ENCODE results near the gene TBC1D2B.

Gene TBC1D2B

DNA sequence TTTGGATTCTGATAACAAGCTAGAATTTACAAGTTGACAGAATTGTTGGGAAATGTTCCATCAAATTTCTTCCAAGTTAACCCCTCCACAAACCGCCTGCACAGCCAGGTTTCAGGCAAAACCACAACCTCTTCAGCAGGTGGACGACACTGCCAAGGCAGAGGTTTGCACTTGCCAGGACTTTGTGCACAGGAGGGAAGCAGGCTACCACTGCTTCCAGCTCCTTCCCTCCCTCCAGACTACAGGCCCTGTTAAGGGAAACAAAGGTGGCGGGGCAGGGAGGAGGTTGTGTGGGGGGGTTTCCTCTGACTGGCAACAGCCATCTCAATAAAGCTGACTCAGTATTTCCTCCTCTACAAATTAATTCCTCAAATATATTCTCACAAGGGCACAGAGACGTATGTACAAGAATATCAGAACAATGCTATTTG is 42.2 kb downstream of the TBC1D2B start:
- Mint-ChIP-seq H3K4me1 (ENCODE audit: low read depth) (peaks cover 81% of the 10 kb centered on the region), H3K27ac (peak overlapping the region; percentile 72), H3K9me3 (no peaks in the 10 kb centered on the region), H3K4me3 (peak overlapping the region; percentile 66), H3K36me3 (ENCODE audit: low read depth) (peaks cover 64% of the 10 kb centered on the region), H3K27me3 (ENCODE audit: low read depth) (no peaks in the 10 kb centered on the region)
- no peak for DNase-seq (ENCODE audit: low spot score)

DNA sequence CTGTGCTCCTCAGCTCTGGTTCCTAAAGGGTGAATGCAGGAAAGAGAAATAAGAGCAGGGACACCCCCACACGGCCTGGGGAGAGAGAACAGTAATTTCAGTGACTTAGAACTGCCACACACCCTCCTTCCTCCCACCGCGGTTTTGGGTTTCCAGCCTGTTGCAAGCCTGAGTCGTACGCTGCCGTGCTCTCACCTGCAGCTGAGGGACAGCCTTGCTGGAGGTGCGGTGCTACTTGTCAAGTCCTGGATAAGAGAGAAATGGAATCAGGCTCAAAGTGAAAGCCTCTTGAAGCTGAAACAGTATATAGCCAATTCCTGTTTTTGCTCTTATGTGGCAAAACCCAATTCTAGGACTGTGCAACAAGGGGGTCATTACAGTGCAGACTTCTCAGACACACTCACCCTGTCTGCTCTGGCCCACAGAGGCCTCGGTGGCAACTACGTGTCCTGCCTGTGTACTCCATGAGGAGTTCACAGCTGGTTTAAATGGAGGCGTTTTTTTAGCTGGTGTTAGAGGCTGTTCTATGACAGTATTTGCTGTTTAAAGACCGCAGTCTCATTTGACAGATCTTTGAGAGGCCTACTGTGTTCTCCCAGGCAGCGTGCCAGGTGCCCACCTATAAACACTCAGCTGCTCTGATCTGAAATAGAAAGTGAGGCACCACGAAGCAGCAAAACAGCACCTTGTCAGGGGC is 42.9 kb downstream of the TBC1D2B start:
- Mint-ChIP-seq H3K36me3 (ENCODE audit: low read depth) (peaks cover 61% of the 10 kb centered on the region), H3K4me1 (ENCODE audit: low read depth) (peaks cover 75% of the 10 kb centered on the region), H3K4me3 (peak overlapping the region; percentile 66), H3K27me3 (ENCODE audit: low read depth) (no peaks in the 10 kb centered on the region), H3K9me3 (no peaks in the 10 kb centered on the region), H3K27ac (peak overlapping the region; percentile 72)
- peak; percentile 82 for DNase-seq (ENCODE audit: low spot score)

DNA sequence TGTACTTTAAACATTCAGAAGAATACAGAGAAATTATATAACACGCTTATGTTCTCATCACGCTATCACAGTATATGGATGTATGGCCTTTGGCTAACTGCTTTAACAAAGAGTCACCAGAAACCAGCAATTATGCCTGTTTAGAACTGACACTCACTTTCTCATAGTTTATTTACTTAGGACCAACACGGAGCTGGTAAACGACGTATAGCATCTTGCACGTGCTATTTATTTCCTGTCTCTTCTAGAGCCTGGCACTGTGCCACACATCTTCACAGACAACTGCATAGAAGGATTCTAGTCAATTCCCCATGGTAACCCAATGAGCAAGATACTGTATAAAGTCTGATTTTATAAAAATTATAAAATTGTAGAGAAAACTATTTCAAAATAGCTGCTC is 43.6 kb downstream of the TBC1D2B start:
- H3K36me3 Mint-ChIP-seq (ENCODE audit: low read depth), result peaks cover 57% of the 10 kb centered on the region
- H3K4me3 Mint-ChIP-seq, result peak overlapping the region; percentile 66
- H3K9me3 Mint-ChIP-seq, result no peaks in the 10 kb centered on the region
- no peaks in the 10 kb centered on the region for H3K27me3 Mint-ChIP-seq (ENCODE audit: low read depth)
- no peak for DNase-seq (ENCODE audit: low spot score)
- peaks cover 69% of the 10 kb centered on the region for H3K4me1 Mint-ChIP-seq (ENCODE audit: low read depth)
- peak overlapping the region; percentile 62 for H3K27ac Mint-ChIP-seq

DNA sequence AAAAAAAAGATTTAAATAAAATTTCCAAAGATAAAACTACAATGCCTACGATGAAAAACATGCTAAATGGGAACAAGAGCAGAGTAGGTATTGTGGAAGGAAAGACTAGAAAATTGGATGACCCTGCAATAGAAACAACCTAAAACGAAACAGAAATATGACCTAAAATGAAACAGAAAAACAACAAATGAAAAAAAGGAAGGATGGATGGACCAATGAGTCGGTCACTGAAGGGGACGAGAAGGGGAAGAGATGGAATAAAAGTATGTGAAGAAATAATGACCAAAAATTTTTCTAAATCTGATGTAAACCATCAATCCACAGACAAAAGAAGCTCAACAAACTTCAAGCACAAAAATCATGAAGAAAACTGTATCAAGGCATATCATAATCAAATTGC is 44.8 kb downstream of the TBC1D2B start:
- no peaks in the 10 kb centered on the region for H3K9me3 Mint-ChIP-seq
- DNase-seq (ENCODE audit: low spot score), result no peak
- peak overlapping the region; percentile 37 for H3K27ac Mint-ChIP-seq
- H3K36me3 Mint-ChIP-seq (ENCODE audit: low read depth), result peaks cover 50% of the 10 kb centered on the region
- no peaks in the 10 kb centered on the region for H3K27me3 Mint-ChIP-seq (ENCODE audit: low read depth)
- H3K4me3 Mint-ChIP-seq, result peak overlapping the region; percentile 9
- peaks cover 57% of the 10 kb centered on the region for H3K4me1 Mint-ChIP-seq (ENCODE audit: low read depth)

DNA sequence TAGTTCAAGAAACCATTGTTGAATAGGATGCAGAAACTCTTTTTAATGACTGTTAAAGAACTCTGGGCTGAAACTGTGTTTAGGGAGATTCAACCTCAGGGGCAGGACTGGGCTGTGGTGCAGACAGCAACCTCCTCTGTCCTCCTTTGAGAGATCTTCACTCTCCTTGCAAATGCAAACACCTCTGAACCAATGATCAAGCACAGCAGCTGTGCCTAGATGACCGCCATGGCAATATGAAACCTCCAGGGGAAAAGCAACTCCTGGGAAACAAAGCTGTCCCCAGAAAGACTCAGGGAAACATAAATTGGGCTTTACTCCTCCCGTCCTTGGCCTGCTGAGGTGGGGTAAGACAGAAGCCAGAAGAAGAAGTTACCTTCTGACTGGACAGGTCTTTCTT is 52.6 kb downstream of the TBC1D2B start:
- Mint-ChIP-seq H3K27me3 (ENCODE audit: low read depth) (no peaks in the 10 kb centered on the region), H3K4me1 (ENCODE audit: low read depth) (peaks cover 4% of the 10 kb centered on the region), H3K36me3 (ENCODE audit: low read depth) (peaks cover 56% of the 10 kb centered on the region), H3K4me3 (no peak overlapping the region), H3K9me3 (no peaks in the 10 kb centered on the region), H3K27ac (no peak overlapping the region)
- no peak for DNase-seq (ENCODE audit: low spot score)

DNA sequence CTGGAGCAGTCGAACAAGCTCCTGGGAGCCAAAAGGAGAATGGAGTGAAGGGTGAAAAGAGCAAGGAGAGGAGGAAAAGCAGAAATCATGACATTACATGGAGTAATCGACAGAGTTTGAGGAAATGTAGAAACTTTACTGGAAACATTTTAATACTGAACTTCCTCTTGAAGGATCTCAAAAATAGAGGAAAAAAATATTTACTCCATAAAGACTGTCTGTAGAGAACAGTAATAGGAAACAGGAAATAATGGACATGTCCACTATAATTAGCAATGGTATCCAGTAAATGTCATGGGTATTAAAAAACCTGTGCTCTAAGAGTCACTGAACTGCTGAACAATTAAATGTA is 53.0 kb downstream of the TBC1D2B start:
- Mint-ChIP-seq H3K4me1 (ENCODE audit: low read depth) (peaks cover 6% of the 10 kb centered on the region), H3K4me3 (no peak overlapping the region), H3K9me3 (no peaks in the 10 kb centered on the region), H3K27ac (no peak overlapping the region), H3K36me3 (ENCODE audit: low read depth) (peaks cover 56% of the 10 kb centered on the region), H3K27me3 (ENCODE audit: low read depth) (no peaks in the 10 kb centered on the region)
- DNase-seq (ENCODE audit: low spot score), result no peak

DNA sequence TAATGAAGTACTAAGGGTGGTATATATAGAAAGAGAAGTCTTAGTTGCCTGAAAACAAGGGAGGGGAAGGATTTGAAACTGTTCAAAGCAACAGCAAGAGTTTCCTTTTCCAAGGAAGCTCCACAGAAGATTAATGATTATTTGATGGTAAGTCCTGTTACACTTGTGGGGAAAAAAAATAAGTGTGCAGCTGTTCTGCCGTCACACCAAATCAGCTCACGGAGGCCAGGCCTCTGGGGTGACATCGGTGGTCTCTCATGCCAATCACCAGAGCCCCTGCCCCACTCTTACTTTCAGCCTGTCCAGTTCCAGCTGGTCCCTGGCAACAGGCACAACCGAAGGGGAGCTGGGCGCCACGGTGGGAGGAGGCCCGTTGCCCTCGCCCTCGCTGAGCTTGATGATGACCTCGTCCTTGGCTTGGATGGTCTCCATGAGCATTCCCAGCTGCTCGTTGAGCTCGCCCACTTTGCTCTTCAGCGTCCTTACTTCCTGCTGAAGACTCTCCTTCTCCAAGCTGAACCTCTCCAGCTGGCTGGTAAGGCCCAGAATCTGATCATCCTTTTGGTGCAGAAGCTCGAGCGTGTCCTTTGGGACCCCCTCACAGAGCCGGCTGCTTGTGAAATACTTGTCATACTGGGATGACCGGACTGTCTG is 53.5 kb downstream of the TBC1D2B start:
- Mint-ChIP-seq H3K4me1 (ENCODE audit: low read depth) (peaks cover 10% of the 10 kb centered on the region), H3K4me3 (no peak overlapping the region), H3K27ac (no peak overlapping the region), H3K27me3 (ENCODE audit: low read depth) (no peaks in the 10 kb centered on the region), H3K9me3 (no peaks in the 10 kb centered on the region), H3K36me3 (ENCODE audit: low read depth) (peaks cover 55% of the 10 kb centered on the region)
- DNase-seq (ENCODE audit: low spot score), result no peak

DNA sequence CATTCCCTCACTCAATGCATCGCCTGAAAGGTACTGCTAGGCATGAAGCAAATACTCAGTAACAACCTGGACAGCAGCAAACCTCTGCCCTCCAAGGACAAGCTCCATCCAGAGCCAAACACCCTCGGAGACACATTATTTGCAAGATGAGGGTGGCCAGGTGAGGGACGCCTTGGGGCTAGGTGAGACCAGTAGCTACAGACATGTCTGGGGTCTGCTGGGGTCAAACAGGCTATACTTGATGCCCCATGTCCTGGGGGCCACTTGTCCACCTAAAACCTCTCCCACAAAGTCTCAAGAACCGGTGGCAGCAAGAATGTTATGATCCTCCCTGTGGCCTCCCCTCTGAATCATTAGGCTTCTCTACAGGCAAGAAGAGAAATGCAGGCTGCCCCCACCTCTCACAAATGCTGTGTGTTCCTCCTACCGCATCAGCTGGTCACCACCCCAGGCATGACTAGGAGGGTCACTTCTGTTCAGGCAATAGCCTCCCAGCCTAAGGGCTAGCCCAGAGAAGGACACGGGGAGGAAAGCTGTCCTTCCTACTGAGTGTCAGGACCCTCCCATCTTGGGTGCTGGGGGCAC is 54.3 kb downstream of the TBC1D2B start:
- Mint-ChIP-seq H3K4me1 (ENCODE audit: low read depth) (peaks cover 18% of the 10 kb centered on the region), H3K4me3 (no peak overlapping the region), H3K27me3 (ENCODE audit: low read depth) (no peaks in the 10 kb centered on the region), H3K9me3 (no peaks in the 10 kb centered on the region), H3K36me3 (ENCODE audit: low read depth) (peaks cover 53% of the 10 kb centered on the region), H3K27ac (no peak overlapping the region)
- no peak for DNase-seq (ENCODE audit: low spot score)

DNA sequence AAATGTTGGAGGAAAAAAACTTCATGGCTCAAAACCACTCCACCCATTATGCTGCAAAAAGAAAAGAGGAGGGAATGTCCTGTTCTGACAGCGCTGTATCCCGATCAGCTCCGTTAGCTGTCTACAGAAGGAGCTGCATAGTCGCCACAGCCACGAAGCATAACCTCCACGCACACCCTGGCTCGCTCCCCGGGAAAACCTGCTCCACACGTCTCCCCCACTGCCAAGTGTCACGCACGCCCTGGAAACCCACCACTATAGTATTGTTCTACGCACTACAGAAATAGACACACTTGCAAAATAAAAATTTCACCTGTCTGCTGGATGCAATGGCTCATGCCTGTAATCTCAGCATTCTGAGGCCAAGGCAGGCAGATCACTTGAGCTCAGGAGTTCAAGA is 55.8 kb downstream of the TBC1D2B start:
- DNase-seq (ENCODE audit: low spot score), result no peak
- no peaks in the 10 kb centered on the region for H3K9me3 Mint-ChIP-seq
- peaks cover 27% of the 10 kb centered on the region for H3K4me1 Mint-ChIP-seq (ENCODE audit: low read depth)
- peaks cover 56% of the 10 kb centered on the region for H3K36me3 Mint-ChIP-seq (ENCODE audit: low read depth)
- H3K27ac Mint-ChIP-seq, result no peak overlapping the region
- no peaks in the 10 kb centered on the region for H3K27me3 Mint-ChIP-seq (ENCODE audit: low read depth)
- H3K4me3 Mint-ChIP-seq, result no peak overlapping the region

DNA sequence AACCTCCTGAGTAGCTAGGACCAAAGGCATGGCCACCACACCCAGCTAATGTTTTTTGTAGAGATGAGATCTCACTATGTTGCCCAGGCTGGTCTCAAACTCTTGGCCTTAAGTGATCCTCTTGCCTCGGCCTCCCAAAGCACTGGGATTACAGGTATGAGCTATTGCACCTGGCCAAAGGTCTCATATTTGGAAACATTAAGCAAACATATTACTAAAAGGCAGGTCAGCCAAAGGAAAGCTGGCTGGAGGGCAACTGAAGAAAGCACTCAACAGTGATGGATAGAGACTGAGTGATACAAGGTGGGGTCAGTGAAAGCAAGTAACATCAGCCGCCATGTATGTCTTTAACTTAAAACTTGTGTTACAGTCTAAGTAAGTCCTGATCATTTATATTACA is 57.5 kb downstream of the TBC1D2B start:
- no peak overlapping the region for H3K4me3 Mint-ChIP-seq
- no peaks in the 10 kb centered on the region for H3K27me3 Mint-ChIP-seq (ENCODE audit: low read depth)
- no peaks in the 10 kb centered on the region for H3K9me3 Mint-ChIP-seq
- H3K4me1 Mint-ChIP-seq (ENCODE audit: low read depth), result peaks cover 27% of the 10 kb centered on the region
- H3K27ac Mint-ChIP-seq, result peak overlapping the region; percentile 16
- H3K36me3 Mint-ChIP-seq (ENCODE audit: low read depth), result peaks cover 57% of the 10 kb centered on the region
- DNase-seq (ENCODE audit: low spot score), result no peak

DNA sequence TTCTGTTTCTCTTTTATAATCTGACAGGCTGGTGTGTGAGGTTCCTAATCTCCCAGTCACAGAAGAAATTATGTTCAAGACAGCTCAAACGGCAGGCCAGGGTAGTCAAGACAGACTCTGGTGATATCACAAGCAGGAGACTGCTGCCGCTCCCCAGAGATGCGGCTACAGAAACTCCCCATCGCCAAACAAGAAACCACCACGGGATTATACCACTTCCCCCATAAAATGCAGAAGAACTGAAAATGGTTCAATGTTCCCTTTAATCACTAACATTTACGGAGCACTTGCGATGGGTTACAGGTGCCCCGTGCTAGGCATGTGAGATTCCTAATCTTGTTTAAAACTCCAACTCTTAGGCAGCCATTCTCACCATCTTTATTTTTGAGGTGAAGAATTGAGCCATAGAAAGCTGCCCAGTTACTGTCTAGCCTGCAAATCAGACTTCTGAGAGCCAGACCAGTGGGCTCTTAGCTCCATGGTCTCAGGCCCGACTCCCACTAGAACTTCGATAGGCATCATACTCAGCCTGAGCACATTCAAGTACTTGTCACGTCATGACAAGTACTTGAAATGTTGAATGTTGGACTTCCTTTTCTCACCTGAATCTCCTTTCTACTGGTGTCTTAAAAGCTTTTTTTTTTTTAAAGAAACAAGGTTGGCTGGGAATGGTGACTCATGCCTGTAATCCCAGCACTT is 58.4 kb downstream of the TBC1D2B start:
- no peaks in the 10 kb centered on the region for H3K9me3 Mint-ChIP-seq
- peak overlapping the region; percentile 42 for H3K4me3 Mint-ChIP-seq
- H3K4me1 Mint-ChIP-seq (ENCODE audit: low read depth), result peaks cover 27% of the 10 kb centered on the region
- H3K36me3 Mint-ChIP-seq (ENCODE audit: low read depth), result peaks cover 53% of the 10 kb centered on the region
- peak overlapping the region; percentile 84 for H3K27ac Mint-ChIP-seq
- H3K27me3 Mint-ChIP-seq (ENCODE audit: low read depth), result no peaks in the 10 kb centered on the region
- DNase-seq (ENCODE audit: low spot score), result no peak

DNA sequence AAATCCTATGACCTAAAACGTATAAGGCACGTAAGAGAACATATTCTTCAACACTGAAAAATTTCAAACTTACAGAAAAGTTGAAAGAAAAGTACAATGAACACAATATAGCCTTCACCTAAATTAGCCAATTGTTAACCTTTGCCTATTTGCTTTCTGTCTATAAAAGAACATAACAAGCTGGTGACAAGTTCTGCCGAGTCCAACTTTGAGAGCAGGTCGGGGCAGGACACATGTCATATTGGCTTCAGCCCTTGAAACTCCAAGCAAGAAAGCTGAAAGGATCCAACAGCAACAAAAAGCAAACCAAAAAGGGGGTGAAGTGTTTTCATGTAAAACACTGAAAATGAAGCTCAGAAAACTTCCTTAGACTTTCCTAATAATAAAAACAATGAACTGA is 59.1 kb downstream of the TBC1D2B start:
- Mint-ChIP-seq H3K27me3 (ENCODE audit: low read depth) (no peaks in the 10 kb centered on the region), H3K36me3 (ENCODE audit: low read depth) (peaks cover 52% of the 10 kb centered on the region), H3K4me3 (no peak overlapping the region), H3K27ac (peak overlapping the region; percentile 84), H3K4me1 (ENCODE audit: low read depth) (peaks cover 27% of the 10 kb centered on the region), H3K9me3 (no peaks in the 10 kb centered on the region)
- DNase-seq (ENCODE audit: low spot score), result no peak

DNA sequence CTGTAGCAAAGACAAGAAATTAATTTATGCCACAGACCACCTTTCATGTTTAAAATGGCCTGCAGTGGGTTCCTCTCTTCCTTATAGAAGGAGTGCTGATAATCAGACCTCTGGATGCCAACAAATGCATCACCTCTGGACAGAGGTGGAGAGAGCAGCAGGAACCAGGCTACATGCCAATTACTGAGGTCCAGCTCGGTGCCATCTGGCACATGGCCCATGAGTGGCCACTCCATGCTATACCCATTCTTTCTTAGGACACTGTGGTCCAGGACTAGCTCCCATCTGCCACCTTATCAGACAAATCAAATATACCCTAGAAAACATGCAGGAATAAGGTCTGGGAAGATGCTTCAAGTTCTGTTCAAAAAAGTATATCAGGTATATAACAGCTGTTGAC is 60.7 kb downstream of the TBC1D2B start:
- Mint-ChIP-seq H3K27ac (no peak overlapping the region), H3K27me3 (ENCODE audit: low read depth) (no peaks in the 10 kb centered on the region), H3K36me3 (ENCODE audit: low read depth) (peaks cover 64% of the 10 kb centered on the region)

DNA sequence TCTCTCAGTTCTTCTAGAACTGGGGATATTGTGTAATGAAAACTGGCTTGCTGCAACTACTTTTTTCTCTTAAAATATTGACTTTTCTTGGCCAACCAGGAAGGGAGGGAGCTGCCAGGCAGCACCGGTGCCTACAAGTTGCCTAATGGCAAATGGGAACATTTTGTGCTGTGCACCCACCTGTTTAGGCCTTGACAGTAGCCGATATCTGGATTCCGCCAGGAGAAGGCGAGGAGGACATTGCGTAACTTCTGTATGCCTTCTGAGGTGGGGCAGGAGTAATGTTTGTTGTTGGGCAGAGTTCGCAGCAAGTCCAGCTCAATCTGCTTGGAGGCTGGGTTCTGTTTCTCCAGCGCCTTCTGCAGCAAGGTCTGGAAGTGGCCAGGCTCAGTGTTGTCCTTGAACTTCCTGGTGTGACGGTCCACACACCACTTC is 64.9 kb downstream of the TBC1D2B start:
- H3K4me3 Mint-ChIP-seq, result no peak overlapping the region
- H3K9me3 Mint-ChIP-seq, result no peaks in the 10 kb centered on the region
- no peak for DNase-seq (ENCODE audit: low spot score)
- no peaks in the 10 kb centered on the region for H3K27me3 Mint-ChIP-seq (ENCODE audit: low read depth)
- H3K36me3 Mint-ChIP-seq (ENCODE audit: low read depth), result peaks cover 56% of the 10 kb centered on the region
- H3K4me1 Mint-ChIP-seq (ENCODE audit: low read depth), result peaks cover 9% of the 10 kb centered on the region
- H3K27ac Mint-ChIP-seq, result no peak overlapping the region

More for the DNA sequence above, 60.7 kb downstream of the TBC1D2B start:
- no peak for DNase-seq (ENCODE audit: low spot score)
- H3K9me3 Mint-ChIP-seq, result no peaks in the 10 kb centered on the region
- no peak overlapping the region for H3K4me3 Mint-ChIP-seq
- H3K4me1 Mint-ChIP-seq (ENCODE audit: low read depth), result peaks cover 30% of the 10 kb centered on the region

Measured in T-helper 2 cell treated with Interferon-gamma antibody and Interleukin-4, amounts not matched to agents 5 μg/mL and 100 μg/mL, for 36 hours (primary cell).